ENCODE measurements around the gene PHC2. TPM values are rescaled to one million over a fixed set of nuclear protein-coding genes. Genes with fewer than 3 reads are reported as not detected.

Gene PHC2
- total and polyA plus RNA-seq, 7 experiments from 2014 or later = 10.0 to 45.5 (median 35.0) TPM

GRCh38 chr1:33425900-33426299 is 5.0 kb downstream of the PHC2 start:
- ChIA-PET POLR2A (no interaction called here), CTCF (no interaction called here)
- no peaks in the 10 kb centered on the region for H3K9me3 ChIP-seq (ENCODE audit: control insufficient read depth in 2 of 3, low read length in 3 of 3)

GRCh38 chr1:33424610-33425009 is 6.3 kb downstream of the PHC2 start:
- Histone ChIP-seq H3K4me3 (ENCODE audit: low read length) (no peak overlapping the region), H3K27me3 (ENCODE audit: control insufficient read depth in 2 of 2, insufficient read depth in 2 of 2, low read length in 2 of 2) (no peaks in the 10 kb centered on the region), H3K9me3 (ENCODE audit: control insufficient read depth in 2 of 3, low read length in 3 of 3) (no peaks in the 10 kb centered on the region), H3K36me3 (ENCODE audit: control insufficient read depth in 2 of 3, insufficient read depth in 3 of 3, low read length in 3 of 3) (no peaks in the 10 kb centered on the region), H3K4me1 (ENCODE audit: control insufficient read depth in 2 of 2, insufficient read depth in 2 of 2, low read length in 2 of 2) (no peaks in the 10 kb centered on the region), H3K27ac (ENCODE audit: low read depth, low read length) (no peak overlapping the region)
- intact Hi-C loops (cut with micrococcal nuclease) = no loop called here
- Mint-ChIP-seq H3K4me1 (peaks cover 0 to 4% (median 0%) of the 10 kb centered on the region in 7 donors), H3K27me3 (peaks cover 25 to 49% (median 32%) of the 10 kb centered on the region in 5 donors), H3K36me3 (peaks cover 0 to 3% (median 0%) of the 10 kb centered on the region in 5 donors), H3K4me3 (no peak overlapping the region), H3K9me3 (peaks cover 0 to 2% (median 0%) of the 10 kb centered on the region in 11 donors), H3K27ac (no peak overlapping the region)
- ATAC-seq (no peak), DNase-seq (no peak)
- POLR2A ChIA-PET = no interaction called here
- CTCF ChIA-PET = no interaction called here

More at GRCh38 chr1:33425900-33426299, 5.0 kb downstream of the PHC2 start:
- H3K4me3 Mint-ChIP-seq = no peak overlapping the region
- peaks cover 0 to 6% (median 0%) of the 10 kb centered on the region in 7 donors for H3K4me1 Mint-ChIP-seq
- Histone ChIP-seq H3K4me3 (ENCODE audit: low read length) (no peak overlapping the region), H3K36me3 (ENCODE audit: control insufficient read depth in 2 of 3, insufficient read depth in 3 of 3, low read length in 3 of 3) (no peaks in the 10 kb centered on the region), H3K27me3 (ENCODE audit: control insufficient read depth in 2 of 2, insufficient read depth in 2 of 2, low read length in 2 of 2) (no peaks in the 10 kb centered on the region), H3K27ac (ENCODE audit: low read depth, low read length) (no peak overlapping the region), H3K4me1 (ENCODE audit: control insufficient read depth in 2 of 2, insufficient read depth in 2 of 2, low read length in 2 of 2) (peaks cover 0 to 6% of the 10 kb centered on the region in 2 donors)
- ATAC-seq = no peak
- intact Hi-C loops (cut with micrococcal nuclease) = no loop called here
- H3K27me3 Mint-ChIP-seq = peaks cover 25 to 41% (median 31%) of the 10 kb centered on the region in 5 donors
- no peak for DNase-seq
- H3K36me3 Mint-ChIP-seq = peaks cover 0 to 3% (median 0%) of the 10 kb centered on the region in 5 donors
- no peak overlapping the region for H3K27ac Mint-ChIP-seq
- peaks cover 0 to 2% (median 0%) of the 10 kb centered on the region in 11 donors for H3K9me3 Mint-ChIP-seq

- Mint-ChIP-seq H3K27me3 (peaks cover 25 to 49% (median 35%) of the 10 kb centered on the region in 5 donors), H3K9me3 (peaks cover 0 to 3% (median 0%) of the 10 kb centered on the region in 11 donors), H3K4me3 (no peak overlapping the region), H3K4me1 (peaks cover 0 to 4% (median 0%) of the 10 kb centered on the region in 7 donors), H3K36me3 (peaks cover 0 to 3% (median 0%) of the 10 kb centered on the region in 5 donors), H3K27ac (no peak overlapping the region)
- ATAC-seq = no peak
- CTCF ChIA-PET = no interaction called here
- Histone ChIP-seq H3K27ac (ENCODE audit: low read depth, low read length) (no peak overlapping the region), H3K27me3 (ENCODE audit: control insufficient read depth in 2 of 2, insufficient read depth in 2 of 2, low read length in 2 of 2) (no peaks in the 10 kb centered on the region), H3K4me1 (ENCODE audit: control insufficient read depth in 2 of 2, insufficient read depth in 2 of 2, low read length in 2 of 2) (no peaks in the 10 kb centered on the region), H3K36me3 (ENCODE audit: control insufficient read depth in 2 of 3, insufficient read depth in 3 of 3, low read length in 3 of 3) (no peaks in the 10 kb centered on the region), H3K4me3 (ENCODE audit: low read length) (no peak overlapping the region), H3K9me3 (ENCODE audit: control insufficient read depth in 2 of 3, low read length in 3 of 3) (no peaks in the 10 kb centered on the region)
- POLR2A ChIA-PET = no interaction called here
- no peak for DNase-seq
- intact Hi-C loops (cut with micrococcal nuclease) = no loop called here
These were observed 6.7 kb downstream of the PHC2 start for GRCh38 chr1:33424205-33424604.

GRCh38 chr1:33420870-33421775 is 9.8 kb downstream of the PHC2 start:
- Mint-ChIP-seq H3K27ac (no peak overlapping the region), H3K9me3 (peaks cover 0 to 23% (median 11%) of the 10 kb centered on the region in 11 donors), H3K4me3 (no peak overlapping the region), H3K27me3 (peaks cover 23 to 54% (median 35%) of the 10 kb centered on the region in 5 donors), H3K36me3 (peaks cover 0 to 9% (median 0%) of the 10 kb centered on the region in 5 donors), H3K4me1 (peaks cover 0 to 4% (median 0%) of the 10 kb centered on the region in 7 donors)
- Histone ChIP-seq H3K4me1 (ENCODE audit: control insufficient read depth in 2 of 2, insufficient read depth in 2 of 2, low read length in 2 of 2) (no peaks in the 10 kb centered on the region), H3K27me3 (ENCODE audit: control insufficient read depth in 2 of 2, insufficient read depth in 2 of 2, low read length in 2 of 2) (no peaks in the 10 kb centered on the region), H3K9me3 (ENCODE audit: control insufficient read depth in 2 of 3, low read length in 3 of 3) (no peaks in the 10 kb centered on the region), H3K4me3 (ENCODE audit: low read length) (no peak overlapping the region), H3K27ac (ENCODE audit: low read depth, low read length) (no peak overlapping the region), H3K36me3 (ENCODE audit: control insufficient read depth in 2 of 3, insufficient read depth in 3 of 3, low read length in 3 of 3) (no peaks in the 10 kb centered on the region)
- CTCF ChIA-PET = no interaction called here
- DNase-seq (no peak), ATAC-seq (peak; percentile 60)
- POLR2A ChIA-PET = no interaction called here
- intact Hi-C loops (cut with micrococcal nuclease) = no loop called here

- no peaks in the 10 kb centered on the region for H3K4me1 ChIP-seq (ENCODE audit: control insufficient read depth in 2 of 2, insufficient read depth in 2 of 2, low read length in 2 of 2)
- Mint-ChIP-seq H3K4me1 (peaks cover 0 to 4% (median 0%) of the 10 kb centered on the region in 7 donors), H3K27ac (no peak overlapping the region), H3K4me3 (no peak overlapping the region), H3K36me3 (peaks cover 0 to 12% (median 5%) of the 10 kb centered on the region in 5 donors), H3K9me3 (peaks cover 0 to 40% (median 25%) of the 10 kb centered on the region in 11 donors), H3K27me3 (peaks cover 12 to 48% (median 34%) of the 10 kb centered on the region in 5 donors)
- ChIA-PET POLR2A (no interaction called here), CTCF (no interaction called here)
- H3K36me3 ChIP-seq (ENCODE audit: control insufficient read depth in 2 of 3, insufficient read depth in 3 of 3, low read length in 3 of 3) = no peaks in the 10 kb centered on the region
- H3K27me3 ChIP-seq (ENCODE audit: control insufficient read depth in 2 of 2, insufficient read depth in 2 of 2, low read length in 2 of 2) = no peaks in the 10 kb centered on the region
- DNase-seq (no peak), ATAC-seq (no peak)
- H3K9me3 ChIP-seq (ENCODE audit: control insufficient read depth in 2 of 3, low read length in 3 of 3) = peaks cover 0 to 13% (median 0%) of the 10 kb centered on the region in 3 experiments
- H3K4me3 ChIP-seq (ENCODE audit: low read length) = no peak overlapping the region
- intact Hi-C loops (cut with micrococcal nuclease) = no loop called here
- no peak overlapping the region for H3K27ac ChIP-seq (ENCODE audit: low read depth, low read length)
These were observed 12.1 kb downstream of the PHC2 start for GRCh38 chr1:33418811-33419210.

GRCh38 chr1:33414879-33415278 is 16.0 kb downstream of the PHC2 start:
- no peak for DNase-seq
- Mint-ChIP-seq H3K4me1 (no peaks in the 10 kb centered on the region), H3K9me3 (peaks cover 0 to 40% (median 25%) of the 10 kb centered on the region in 11 donors), H3K4me3 (peak overlapping the region in 1 of 10 donors; percentile 34), H3K27ac (no peak overlapping the region), H3K36me3 (peaks cover 0 to 12% (median 5%) of the 10 kb centered on the region in 5 donors), H3K27me3 (peaks cover 5 to 36% (median 23%) of the 10 kb centered on the region in 5 donors)
- Histone ChIP-seq H3K4me3 (ENCODE audit: low read length) (no peak overlapping the region), H3K27ac (ENCODE audit: low read depth, low read length) (no peak overlapping the region), H3K9me3 (ENCODE audit: control insufficient read depth in 2 of 3, low read length in 3 of 3) (peaks cover 0 to 13% (median 0%) of the 10 kb centered on the region in 3 experiments), H3K4me1 (ENCODE audit: control insufficient read depth in 2 of 2, insufficient read depth in 2 of 2, low read length in 2 of 2) (no peaks in the 10 kb centered on the region), H3K36me3 (ENCODE audit: control insufficient read depth in 2 of 3, insufficient read depth in 3 of 3, low read length in 3 of 3) (no peaks in the 10 kb centered on the region), H3K27me3 (ENCODE audit: control insufficient read depth in 2 of 2, insufficient read depth in 2 of 2, low read length in 2 of 2) (no peaks in the 10 kb centered on the region)
- CTCF ChIA-PET = no interaction called here
- ATAC-seq = no peak
- intact Hi-C loops (cut with micrococcal nuclease) = no loop called here
- POLR2A ChIA-PET = no interaction called here

Data from naive thymus-derived CD4-positive, alpha-beta T cell (primary cell).